ENCODE measurements around the gene ANKRD11. TPM values are rescaled to one million over a fixed set of nuclear protein-coding genes. Genes with fewer than 3 reads are reported as not detected.

The ANKRD11 gene
- total RNA-seq, 1 donor from 2014 or later, result 165 TPM

- Mint-ChIP-seq H3K27me3 (ENCODE audit: unreplicated experiment) (peaks cover 17% of the 10 kb centered on the region), H3K4me3 (ENCODE audit: unreplicated experiment) (no peak overlapping the region), H3K4me1 (ENCODE audit: unreplicated experiment) (peaks cover 69% of the 10 kb centered on the region), H3K36me3 (ENCODE audit: low read depth, unreplicated experiment) (peaks cover 5% of the 10 kb centered on the region), H3K9me3 (ENCODE audit: unreplicated experiment) (no peaks in the 10 kb centered on the region), H3K27ac (ENCODE audit: unreplicated experiment) (no peak overlapping the region)
- TF ChIP-seq CTCF (IDR thresholded peaks at IDR 0.05; ENCODE audit: unreplicated experiment), result no peak
- DNase-seq (ENCODE audit: low spot score), result no peak
Observed at GRCh38 chr16:89388536-89388935, 101.8 kb downstream of the ANKRD11 start.

GRCh38 chr16:89386306-89387185, 103.8 kb downstream of the ANKRD11 start:
- no peak for DNase-seq (ENCODE audit: low spot score)
- Mint-ChIP-seq H3K36me3 (ENCODE audit: low read depth, unreplicated experiment) (peaks cover 5% of the 10 kb centered on the region), H3K27ac (ENCODE audit: unreplicated experiment) (peak overlapping the region; percentile 12), H3K4me1 (ENCODE audit: unreplicated experiment) (peaks cover 64% of the 10 kb centered on the region), H3K4me3 (ENCODE audit: unreplicated experiment) (peak overlapping the region; percentile 4), H3K27me3 (ENCODE audit: unreplicated experiment) (peaks cover 20% of the 10 kb centered on the region), H3K9me3 (ENCODE audit: unreplicated experiment) (no peaks in the 10 kb centered on the region)
- no peak for TF ChIP-seq CTCF (IDR thresholded peaks at IDR 0.05; ENCODE audit: unreplicated experiment)

- TF ChIP-seq CTCF (IDR thresholded peaks at IDR 0.05; ENCODE audit: unreplicated experiment), result no peak
- Mint-ChIP-seq H3K27me3 (ENCODE audit: unreplicated experiment) (peaks cover 20% of the 10 kb centered on the region), H3K27ac (ENCODE audit: unreplicated experiment) (no peak overlapping the region), H3K36me3 (ENCODE audit: low read depth, unreplicated experiment) (peaks cover 5% of the 10 kb centered on the region), H3K9me3 (ENCODE audit: unreplicated experiment) (no peaks in the 10 kb centered on the region), H3K4me1 (ENCODE audit: unreplicated experiment) (peaks cover 65% of the 10 kb centered on the region), H3K4me3 (ENCODE audit: unreplicated experiment) (no peak overlapping the region)
- DNase-seq (ENCODE audit: low spot score), result no peak
Observed at GRCh38 chr16:89385712-89386111, 104.6 kb downstream of the ANKRD11 start.

- H3K4me1 Mint-ChIP-seq (ENCODE audit: unreplicated experiment), result peaks cover 67% of the 10 kb centered on the region
- no peak for TF ChIP-seq CTCF (IDR thresholded peaks at IDR 0.05; ENCODE audit: unreplicated experiment)
- peaks cover 1% of the 10 kb centered on the region for H3K36me3 Mint-ChIP-seq (ENCODE audit: low read depth, unreplicated experiment)
Observed at GRCh38 chr16:89384282-89384681, 106.1 kb downstream of the ANKRD11 start.

More at GRCh38 chr16:89384282-89384681, 106.1 kb downstream of the ANKRD11 start:
- no peak overlapping the region for H3K4me3 Mint-ChIP-seq (ENCODE audit: unreplicated experiment)
- DNase-seq (ENCODE audit: low spot score), result no peak
- H3K27ac Mint-ChIP-seq (ENCODE audit: unreplicated experiment), result no peak overlapping the region
- H3K9me3 Mint-ChIP-seq (ENCODE audit: unreplicated experiment), result no peaks in the 10 kb centered on the region
- H3K27me3 Mint-ChIP-seq (ENCODE audit: unreplicated experiment), result peaks cover 18% of the 10 kb centered on the region
